HG03159 (cell line): Measurements from ENCODE around the gene SLX9.

Source experiments
- ATAC-seq: cut with Tn5 transposase; IDR thresholded peaks from one replicate; pipeline ENCODE4 v1.9.1; 2021; ENCODE audit warnings: mild to moderate bottlenecking, moderate library complexity; ENCODE audit not compliant: unreplicated experiment

Gene SLX9

DNA sequence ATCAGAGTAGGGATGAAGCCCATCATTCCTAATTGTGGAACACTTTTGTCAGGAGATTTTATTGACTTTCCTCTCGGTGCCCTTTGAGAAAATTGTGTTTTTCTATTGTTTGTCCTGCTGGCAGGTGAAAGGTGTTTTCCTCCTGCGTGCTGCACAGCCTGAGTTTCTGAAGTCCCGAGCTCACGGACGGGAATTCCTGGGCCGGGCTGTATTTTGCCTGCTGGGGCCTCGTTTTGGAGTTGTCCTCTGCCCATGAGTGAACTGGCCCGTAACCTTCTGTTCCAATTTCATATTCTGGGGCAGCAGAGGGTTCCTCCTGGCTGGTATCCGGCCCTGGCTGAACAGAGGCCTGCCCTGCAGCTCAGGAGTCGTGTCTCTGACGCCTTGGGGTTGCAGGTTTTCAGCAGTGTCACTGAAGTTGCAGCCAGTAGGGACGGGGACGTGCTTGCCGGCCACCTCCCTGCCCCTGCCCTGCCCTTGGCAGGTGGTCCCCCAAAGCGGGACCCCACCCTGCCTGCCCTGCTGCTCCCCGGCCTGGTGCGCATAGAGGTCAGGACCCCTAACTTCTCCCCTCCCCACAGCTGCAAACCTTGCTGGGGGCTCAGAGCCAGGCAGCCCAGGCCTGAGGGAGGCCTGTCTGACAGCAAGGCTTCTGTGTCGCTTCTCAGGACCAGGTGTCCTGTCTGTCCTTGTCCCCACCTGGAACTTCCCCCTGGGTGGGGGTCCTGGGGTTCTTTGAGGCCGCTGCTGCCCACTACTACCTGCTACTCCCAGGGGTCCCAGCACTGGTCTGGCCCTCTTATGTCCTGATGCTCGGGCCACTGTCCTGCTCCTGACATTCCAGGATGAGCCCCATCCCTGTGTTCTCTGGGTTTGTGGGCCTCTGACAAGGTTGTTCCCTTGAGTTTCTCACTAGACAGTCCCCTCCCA, 49.0 kb downstream of the SLX9 start:
- no peak for ATAC-seq

DNA sequence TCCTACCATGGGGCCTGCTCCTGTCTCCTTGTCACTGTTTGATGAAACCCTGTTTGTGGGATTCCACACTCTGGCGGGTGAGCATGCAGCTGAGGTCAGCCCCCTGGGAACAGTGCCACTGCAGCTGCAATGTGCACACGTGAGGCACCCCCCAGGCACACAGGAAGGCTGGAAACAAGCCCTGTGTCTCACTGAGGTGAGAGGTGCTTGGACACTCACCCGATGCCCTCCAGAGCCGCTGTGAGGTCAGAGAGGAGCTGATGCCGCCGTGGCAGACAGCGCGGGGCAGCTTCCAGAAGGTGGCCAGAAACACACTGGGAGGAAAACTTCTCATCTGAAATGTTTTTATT, 49.7 kb downstream of the SLX9 start:
- ATAC-seq: no peak

DNA sequence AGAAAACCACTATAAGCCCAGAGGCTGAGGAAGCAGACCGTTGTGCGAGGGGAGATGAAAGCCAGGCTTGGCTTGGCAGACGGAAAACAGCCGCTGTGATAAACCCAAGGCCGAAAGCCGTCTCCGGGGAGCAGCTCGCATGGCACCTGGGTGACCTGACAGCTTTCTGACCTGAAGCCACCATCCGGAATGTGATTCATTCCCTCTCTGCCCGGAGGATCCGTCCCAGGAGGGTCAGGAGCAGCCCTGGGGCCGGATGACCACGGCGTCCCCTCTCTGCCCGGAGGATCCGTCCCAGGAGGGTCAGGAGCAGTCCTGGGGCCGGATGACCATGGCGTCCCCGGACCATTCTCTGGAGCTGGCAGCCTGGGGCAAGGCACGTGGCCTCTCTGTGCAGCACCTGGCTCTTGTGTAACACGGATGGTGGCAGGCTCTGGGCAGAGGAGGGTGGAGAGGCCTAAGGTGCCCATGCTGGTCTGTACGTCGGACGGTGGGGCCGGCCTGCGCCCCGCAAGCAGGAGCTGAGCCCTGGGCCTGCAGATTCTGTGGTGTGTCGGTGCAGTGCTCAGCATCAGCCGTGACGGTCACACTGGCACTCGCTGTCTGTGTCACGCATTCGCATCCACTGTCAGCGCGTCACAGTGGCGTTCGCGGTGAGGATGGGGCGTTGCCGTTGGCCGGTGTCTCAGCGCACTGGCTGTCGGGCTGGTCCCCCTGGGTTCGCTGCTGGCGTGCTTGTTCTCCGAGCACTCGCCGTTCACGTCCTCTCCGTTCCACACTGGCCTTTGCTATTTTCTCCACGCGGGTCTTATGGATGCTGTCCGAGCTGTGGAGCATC, 50.3 kb downstream of the SLX9 start:
- ATAC-seq: no peak

DNA sequence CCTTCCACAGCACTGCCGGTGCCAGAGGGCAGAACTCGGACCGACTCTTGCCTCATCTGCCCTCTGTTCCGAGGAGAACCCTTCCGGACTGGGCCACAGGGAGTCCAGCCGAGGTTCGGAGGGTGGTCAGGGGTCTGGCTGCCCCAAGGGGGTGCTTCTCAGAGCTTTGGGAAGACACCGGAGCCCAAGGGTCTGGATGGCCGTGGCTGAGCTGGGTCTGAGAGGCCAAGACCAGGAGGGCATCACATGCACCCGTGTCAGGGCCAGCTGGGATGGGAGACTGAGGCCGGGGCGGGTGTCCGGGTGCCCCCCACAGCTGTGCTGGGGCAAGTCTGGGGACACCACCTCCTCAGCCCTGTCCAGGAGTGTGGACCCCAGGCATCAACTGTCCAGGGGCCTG, 51.1 kb downstream of the SLX9 start:
- no peak for ATAC-seq

DNA sequence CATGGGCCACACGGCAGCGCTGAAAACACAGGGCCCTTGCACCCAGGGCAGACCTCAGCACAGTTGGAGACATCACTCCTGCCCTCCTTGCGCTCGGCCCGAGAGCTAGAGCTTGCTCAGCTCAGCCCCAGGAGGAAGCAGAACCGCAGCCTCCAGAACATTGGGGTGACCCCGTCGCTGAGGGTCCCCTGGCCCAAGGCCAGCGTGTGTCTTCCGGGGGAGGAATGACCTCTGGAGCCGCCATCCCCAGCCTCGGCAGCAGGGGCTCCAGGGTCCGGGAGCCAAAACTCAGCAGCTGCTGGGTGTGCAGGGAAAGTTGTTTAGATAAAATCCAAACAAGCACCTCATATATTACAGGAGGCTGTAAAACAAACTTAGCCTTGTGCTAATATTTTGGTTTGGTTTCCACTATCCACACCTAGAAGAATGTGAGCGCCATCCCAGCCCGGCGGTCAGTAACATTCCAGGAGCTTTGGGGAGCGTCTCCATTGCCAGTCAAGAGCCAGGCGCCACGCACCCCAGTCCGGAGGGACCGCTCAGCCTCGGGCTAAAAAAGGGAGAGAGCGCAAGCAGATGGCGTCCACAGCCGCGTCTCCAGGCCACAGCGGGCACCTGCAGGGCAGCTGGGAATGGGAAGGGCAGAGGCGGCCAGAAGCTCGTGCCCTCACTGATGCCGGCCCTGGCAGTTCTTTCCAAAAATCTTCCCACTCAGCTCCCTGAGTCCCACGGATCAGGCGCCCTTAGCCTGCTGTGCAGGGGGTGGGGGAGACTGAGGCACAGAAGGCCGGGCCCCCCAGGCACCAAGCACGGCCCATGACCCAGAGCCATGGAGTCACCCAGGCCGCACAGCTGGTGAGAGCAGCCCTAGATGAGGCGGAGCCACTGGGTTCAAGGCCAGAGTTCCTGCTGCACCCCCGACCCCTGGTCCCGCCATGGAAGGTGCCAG, 52.0 kb downstream of the SLX9 start:
- ATAC-seq: no peak

DNA sequence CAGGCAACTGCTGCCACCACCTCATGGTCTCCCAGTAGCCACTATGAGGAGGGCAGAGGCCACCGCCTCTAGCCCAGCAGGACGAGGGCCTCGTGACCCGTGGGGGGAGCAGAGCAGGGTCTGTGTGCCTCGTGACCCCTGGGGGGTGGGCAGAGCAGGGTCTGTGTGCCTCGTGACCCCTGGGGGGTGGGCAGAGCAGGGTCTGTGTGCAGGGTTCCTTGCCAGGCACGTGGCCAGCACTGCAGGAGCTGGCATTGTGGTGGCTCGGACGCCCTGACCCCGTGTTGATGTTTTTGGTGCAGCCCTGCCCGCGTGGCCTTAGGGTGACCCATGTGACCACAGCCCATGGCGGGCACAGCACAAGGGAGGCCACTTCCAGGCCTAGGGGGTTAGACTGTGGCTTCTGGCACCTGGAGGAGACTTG, 52.8 kb downstream of the SLX9 start:
- ATAC-seq: no peak

DNA sequence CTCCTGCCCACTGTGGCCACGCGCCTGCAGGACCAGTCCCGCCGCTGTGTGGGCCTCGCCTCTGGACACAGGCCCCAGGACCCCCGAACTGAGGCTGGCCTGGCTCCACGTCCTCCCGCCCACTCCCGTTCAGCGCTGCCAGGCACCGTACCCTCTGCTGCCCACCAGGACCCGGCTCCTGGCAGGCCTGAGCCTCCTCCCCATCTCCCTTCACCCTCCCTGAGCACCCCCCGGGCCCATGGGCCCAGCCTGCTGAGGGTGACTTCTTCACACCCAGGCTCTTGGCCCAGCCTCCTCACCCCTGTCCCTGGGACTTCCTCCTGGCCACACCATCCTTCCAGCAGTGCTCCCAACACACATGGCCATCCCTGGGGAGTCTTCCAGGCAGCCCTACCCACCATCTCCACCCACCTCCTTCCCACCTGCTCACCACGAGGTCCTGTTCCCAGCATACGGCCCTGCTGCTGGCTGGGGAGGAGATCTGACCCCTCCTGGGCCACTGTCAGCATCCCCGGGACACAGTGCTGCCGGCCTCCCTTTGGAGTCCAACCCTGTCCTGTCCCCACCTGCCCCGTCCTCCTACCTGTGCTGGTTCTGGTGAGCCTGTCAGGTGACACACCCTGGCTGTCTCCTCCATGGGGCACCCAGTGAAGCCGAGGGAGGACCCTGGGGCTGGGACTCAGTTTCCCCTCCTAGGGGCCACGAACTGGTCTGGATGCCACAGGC, 53.7 kb downstream of the SLX9 start:
- no peak for ATAC-seq

DNA sequence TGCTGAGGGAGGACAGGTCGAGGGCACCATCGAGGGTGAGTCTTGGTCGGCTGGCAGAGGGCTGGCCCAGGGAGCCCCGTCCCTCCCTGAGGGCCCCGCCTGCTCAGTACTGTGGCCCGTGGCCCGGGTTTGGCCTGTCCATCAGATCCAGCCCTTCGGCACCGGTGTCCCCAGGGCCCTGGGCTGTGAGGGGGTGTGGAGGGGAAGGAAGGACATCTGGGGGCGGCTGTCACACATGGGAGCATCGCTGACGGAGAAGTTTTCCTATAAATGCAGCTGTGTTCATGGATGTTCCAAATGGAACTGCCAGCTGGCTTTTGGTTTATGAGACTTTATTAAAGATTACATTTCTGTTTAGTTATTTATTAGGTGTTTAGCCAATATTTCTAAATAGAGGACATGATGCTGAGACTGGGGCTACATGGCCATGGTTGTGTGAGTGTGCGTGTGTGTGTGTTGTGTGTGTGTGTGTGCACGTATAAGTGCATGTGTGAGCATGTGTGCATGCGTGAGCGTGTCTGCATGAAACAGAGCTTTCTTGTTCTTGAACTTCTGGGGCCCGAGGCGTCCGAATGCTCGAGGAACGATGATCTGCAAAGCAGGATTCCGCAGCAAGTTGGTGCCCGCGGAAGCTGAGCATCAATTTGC, 54.3 kb downstream of the SLX9 start:
- no peak for ATAC-seq

DNA sequence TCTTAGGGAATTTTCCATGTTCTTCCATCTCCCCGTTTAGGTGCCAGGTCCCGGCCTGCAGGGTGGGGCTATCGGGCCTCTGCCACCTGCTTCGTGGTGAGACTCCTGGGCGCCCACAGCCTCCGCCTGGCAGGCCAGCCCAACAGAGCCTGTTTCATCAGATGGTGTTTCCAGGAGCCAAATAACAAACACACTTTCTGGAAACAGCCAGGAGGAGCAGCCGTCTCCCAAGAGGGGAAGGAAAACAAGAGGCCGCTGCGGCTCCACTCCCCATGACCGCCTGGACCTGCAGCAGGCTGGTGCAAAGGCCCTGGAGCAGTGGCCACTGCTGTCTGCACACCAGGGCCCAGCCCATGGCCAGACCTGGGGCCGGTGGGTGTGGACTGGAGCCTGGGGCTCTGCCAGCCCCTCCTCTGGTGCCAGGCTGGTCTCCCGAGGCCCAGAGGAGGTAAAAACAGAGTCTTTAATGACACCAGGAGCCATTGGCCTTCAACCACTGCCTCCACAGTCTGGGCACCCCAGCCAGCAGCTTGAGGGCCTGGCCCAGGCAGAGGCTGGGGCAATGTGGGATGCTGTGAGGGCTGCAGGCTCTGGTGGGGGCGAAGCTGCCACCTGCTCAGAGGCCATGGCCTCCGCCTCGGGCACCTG, 55.0 kb downstream of the SLX9 start:
- ATAC-seq: no peak

DNA sequence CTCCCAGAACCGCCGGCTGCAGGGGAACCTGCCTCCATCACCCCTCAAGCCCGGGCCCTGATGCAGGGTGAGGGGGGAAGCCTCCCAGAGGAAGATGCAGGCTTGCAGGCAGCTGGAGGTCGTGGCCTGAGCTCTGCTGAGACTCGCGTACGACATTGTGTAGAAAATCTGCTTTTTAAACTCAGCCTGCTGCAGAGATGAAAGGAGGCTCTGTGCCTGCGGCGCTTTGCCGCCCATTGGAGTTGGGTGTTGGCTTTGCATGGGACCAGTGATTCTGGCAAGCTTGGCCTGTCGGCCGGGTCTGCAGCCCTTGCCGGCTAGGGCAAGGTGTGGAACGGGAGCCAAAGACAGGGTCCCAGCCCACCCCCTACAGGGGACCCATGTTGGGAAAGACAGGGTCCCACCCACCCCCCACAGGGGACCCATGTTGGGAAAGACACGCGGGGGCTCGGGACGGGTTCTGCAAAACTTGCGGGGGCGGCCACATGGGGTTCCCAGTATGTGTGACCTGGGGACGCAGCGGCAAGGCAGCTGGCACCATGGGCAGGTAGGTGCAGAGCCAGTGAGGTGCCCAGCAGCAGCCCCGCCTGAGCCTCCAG, 55.6 kb downstream of the SLX9 start:
- ATAC-seq: no peak

DNA sequence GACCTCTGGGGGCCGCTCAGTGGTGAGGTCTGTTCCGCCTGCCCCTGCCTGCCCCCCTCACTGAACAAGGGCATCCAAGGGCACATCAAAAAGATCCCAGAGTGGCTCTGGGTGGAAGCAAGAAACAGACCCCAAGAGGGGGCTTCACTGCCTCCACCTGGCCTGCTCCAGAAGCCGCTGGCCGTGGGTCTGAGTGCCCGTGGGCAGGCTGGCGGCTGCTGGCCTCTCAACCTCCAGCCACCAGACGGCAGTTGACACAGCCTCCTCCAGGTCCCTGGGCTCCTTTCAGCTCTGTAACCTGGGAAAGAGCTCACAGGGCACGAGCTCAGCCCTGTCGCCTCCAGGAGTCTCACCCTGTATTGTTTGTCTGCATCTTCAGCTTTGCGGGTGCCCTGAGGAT, 56.3 kb downstream of the SLX9 start:
- ATAC-seq: no peak

DNA sequence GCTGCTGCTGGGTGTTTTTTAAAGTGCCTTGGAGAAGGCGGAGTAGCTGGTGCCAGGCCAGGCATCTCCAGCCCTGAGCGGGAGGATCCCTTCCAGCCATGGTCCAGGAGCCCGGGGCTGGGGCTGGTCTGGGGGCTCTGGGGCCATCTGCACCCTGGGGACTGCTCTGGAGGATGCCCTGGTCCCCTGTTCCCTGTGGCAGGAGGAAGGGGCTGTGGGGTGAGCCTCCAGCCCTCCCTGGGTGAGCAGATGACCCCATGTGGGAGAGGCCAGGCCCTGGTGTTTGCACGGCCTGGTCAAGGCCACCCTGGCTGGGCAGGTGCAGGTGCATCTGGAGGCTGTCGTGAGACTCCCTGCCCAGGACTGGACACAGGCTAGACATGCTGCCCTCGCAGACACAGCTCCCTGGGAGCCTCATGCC, 56.7 kb downstream of the SLX9 start:
- no peak for ATAC-seq

DNA sequence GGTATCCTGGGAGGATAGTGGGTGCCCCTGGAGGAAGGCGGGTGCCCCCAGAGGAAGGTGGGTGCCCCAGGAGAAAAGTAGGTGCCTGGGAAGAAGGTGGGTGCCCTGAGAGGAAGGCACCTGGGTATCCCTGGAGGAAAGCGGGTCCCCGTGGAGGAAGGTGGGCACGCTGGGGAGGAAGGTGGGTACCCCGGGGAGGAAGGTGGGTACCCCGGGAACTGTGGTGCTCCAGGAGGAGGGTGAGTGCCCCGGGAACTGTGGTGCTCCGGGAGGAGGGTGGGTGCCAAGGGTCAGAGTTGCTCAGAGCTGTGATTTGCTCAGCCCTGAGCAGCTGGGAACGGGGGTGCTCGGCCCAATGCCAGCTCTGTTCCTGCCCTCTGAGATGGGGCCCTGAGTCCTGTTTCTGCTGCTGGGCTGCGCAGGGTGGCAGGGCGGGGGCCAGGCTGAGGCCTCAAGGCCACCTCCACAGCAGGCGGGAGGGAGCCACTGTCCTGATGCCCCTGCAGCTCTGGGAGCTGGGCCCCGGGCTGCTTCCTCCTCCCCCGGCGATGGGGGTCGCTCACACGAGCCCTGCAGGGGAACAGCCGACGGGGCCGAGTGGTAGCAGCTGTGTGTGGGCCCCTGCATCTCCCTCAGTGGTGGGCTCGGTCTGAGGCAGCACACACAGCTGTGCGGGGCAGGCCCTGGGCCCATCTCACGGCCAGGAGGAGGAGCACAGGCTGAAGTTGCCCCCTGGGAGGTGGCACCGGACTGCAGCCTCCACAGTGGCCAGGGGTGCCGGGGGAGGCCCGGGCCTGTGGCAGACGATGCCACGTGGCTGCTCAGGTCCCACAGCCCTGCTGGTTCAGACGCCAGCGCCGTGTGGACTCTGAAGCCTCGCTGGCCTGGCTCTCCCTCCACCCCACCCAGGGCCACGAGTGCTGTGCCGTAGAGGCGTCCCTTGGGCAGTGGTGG, 57.4 kb downstream of the SLX9 start:
- no peak for ATAC-seq

DNA sequence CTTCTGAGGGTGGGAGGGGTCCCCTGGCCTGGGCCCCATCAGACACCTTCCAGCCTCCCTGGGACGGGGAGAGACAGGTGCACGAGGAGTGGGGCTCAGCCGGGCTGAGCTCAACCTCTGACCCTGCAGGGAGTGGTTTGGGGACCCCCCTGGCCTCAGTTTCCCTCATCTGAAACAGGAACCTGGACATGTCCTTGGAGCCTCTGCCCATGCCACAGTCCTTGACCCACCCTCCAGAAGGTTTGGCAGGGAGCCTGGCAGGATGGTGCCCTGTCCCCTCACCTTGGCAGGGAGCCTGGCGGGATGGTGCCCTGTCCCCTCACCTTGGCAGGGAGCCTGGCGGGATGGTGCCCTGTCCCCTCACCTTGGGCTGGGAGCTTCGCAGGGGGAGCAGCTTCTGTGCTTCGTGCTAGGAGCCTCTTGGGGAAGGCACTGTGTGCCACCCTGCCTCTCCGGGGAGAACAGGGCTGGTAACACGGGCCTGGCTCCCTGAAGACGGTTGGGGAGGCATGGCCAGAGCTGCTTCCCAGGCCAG, 58.3 kb downstream of the SLX9 start:
- no peak for ATAC-seq

DNA sequence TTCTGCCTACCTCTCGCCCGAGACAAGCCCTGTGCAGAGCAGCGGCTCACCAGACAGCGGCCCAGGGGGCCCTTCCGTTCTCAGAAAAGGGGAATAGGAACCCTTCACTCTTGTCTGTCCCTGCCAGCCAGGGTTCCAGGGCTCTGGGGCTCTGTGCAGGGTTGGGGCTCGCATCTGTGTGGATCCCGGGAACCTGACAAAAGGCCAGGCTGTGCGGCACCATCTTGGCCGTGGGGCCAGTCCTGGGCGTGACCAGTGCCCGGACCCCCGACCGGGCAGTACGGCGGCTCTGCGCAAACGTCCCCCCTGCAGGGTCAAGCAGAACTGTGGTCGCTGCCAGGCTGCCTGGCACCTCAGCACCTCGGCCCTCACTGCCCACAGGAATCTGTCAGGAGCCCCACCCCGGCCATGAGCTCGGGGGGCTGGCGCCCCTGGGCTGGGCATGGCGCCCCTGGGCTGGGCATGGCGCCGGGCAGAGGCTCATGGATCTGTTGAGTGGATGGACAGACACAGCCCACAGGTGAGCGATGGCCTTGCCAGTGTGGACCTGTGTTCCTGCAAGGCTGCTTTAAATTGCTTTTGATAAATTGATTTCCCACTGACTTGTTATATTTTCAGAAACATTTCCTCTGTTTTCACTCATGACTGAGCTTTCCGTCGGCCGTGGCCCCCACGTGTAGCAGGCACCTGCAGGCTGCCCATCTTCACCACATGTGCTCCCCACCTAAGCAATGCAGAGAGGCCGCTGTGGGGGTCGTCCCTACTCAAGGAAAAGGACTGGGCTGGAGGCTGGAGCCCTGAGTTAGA, 59.0 kb downstream of the SLX9 start:
- no peak for ATAC-seq

DNA sequence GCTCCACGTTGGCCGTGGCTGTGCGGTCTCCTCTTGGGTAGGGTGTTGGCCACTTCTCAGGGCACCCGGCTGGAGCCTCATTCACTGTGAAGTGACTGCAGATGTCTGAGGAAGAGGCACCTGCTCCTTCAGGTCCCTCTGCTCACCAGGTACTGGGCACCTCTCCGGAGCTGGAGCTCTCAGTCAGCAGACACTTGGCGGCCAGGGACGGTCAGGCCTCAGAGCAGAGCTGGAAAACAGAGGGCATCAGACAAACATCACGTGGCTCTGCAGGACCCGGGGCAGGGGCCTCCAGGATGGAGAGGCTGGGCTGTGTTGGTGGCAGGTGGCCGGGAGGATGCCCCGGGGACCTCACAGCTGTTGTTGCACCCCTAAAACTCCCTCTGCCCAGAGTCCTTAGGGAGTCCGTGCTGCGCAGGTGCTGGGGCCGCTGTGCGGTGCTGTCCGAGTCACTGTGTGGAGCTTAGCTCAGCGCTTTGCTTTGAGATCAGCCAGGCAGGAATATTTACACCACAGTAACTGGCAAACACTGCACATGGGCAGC, 59.7 kb downstream of the SLX9 start:
- ATAC-seq: no peak
